Aorta (tissue), 5 donors: ENCODE measurements around the gene MR1. TPM values are rescaled to one million over a fixed set of nuclear protein-coding genes. Genes with fewer than 3 reads are reported as not detected.

Experiments
- ATAC-seq: fragments of 200-7000 bp; cut with Tn5 transposase; one replicate; pipeline ENCODE4 v1.9.1; 2022; ENCODE audit warnings: moderate library complexity; ENCODE audit not compliant: low FRiP score
- DNase-seq, 2 donors: peaks; one replicate each; pipeline ENCODE4 v3.0.0-alpha.2; 2020
- H3K27ac ChIP-seq, 2 donors: one replicate each; pipeline ENCODE4 v1.5.1; 2013; ENCODE audit warnings: low read length in 2 of 2, mild to moderate bottlenecking in 2 of 2, moderate library complexity in 2 of 2, control low read depth in 1 of 2, inconsistent platforms in 1 of 2, low read depth in 1 of 2
- H3K27me3 ChIP-seq, 2 donors: one replicate each; pipeline ENCODE4 v1.6.1; 2013; ENCODE audit warnings: control low read depth in 1 of 2, low read length in 1 of 2, mild to moderate bottlenecking in 1 of 2, moderate library complexity in 1 of 2; ENCODE audit not compliant: insufficient read depth in 2 of 2, control insufficient read depth in 1 of 2
- H3K36me3 ChIP-seq, 2 donors: one replicate each; pipeline ENCODE4 v1.6.1; 2013; ENCODE audit warnings: control low read depth in 1 of 2, low read length in 1 of 2, mild to moderate bottlenecking in 1 of 2; ENCODE audit not compliant: insufficient read depth in 2 of 2, control insufficient read depth in 1 of 2
- H3K4me1 ChIP-seq, 2 donors: one replicate each; pipeline ENCODE4 v1.6.1; 2013; ENCODE audit warnings: low read length in 2 of 2, control low read depth in 1 of 2, mild to moderate bottlenecking in 1 of 2, moderate library complexity in 1 of 2; ENCODE audit not compliant: insufficient read depth in 2 of 2, control insufficient read depth in 1 of 2
- H3K4me3 ChIP-seq, 2 donors: one replicate each; pipeline ENCODE4 v1.5.1; 2013; ENCODE audit warnings: low read length in 2 of 2, control low read depth in 1 of 2, mild to moderate bottlenecking in 1 of 2
- H3K9me3 ChIP-seq: one replicate; pipeline ENCODE4 v1.6.1; 2013; ENCODE audit warnings: mild to moderate bottlenecking, low read length; ENCODE audit not compliant: control insufficient read depth
- WGBS, 2 donors: extraction: QIAGEN DNeasy Blood & Tissue Kit; methylation state at CpG; one replicate each; pipeline ENCODE4 v1.1.7; 2013; 5-methylcytosine and 5-hydroxymethylcytosine counted together
- intact Hi-C, 2 donors: fragments of 100-400 bp; cut with DNase I; formaldehyde crosslinking; loops; one replicate each; pipeline versions ENCODE4 v1.14.2 to v1.15.0; 2022
- polyA plus RNA-seq, 2 donors: library from polyadenylated mRNA; stranded (reverse); fragments of 200-250 nt; gene quantifications; one replicate each; pipeline ENCODE4 v1.2.3, GENCODE V29; 2013
- total RNA-seq, 2 donors: library from RNA; stranded (reverse); fragmentation: NEBNext Ultra II Directional; extraction: Animal tissue kit (Norgen Biotek cat#: 25700); gene quantifications; one replicate each; pipeline ENCODE4 v1.2.1, GENCODE V29; 2021
- donor health status: healthy with polysubstance abuse.
- donor health status: Bipolar disorder and iron deficiency.
- donor health status: DM: no; HTN: no; CAD: no.
- donor health status: DM: no; HTN: no; CAD: no.
- donor health status: DM: yes; HTN: yes; CAD: no.

Gene MR1
- total and polyA plus RNA-seq, 4 donors: 3.8 to 23.9 (median 18.4) TPM

DNA sequence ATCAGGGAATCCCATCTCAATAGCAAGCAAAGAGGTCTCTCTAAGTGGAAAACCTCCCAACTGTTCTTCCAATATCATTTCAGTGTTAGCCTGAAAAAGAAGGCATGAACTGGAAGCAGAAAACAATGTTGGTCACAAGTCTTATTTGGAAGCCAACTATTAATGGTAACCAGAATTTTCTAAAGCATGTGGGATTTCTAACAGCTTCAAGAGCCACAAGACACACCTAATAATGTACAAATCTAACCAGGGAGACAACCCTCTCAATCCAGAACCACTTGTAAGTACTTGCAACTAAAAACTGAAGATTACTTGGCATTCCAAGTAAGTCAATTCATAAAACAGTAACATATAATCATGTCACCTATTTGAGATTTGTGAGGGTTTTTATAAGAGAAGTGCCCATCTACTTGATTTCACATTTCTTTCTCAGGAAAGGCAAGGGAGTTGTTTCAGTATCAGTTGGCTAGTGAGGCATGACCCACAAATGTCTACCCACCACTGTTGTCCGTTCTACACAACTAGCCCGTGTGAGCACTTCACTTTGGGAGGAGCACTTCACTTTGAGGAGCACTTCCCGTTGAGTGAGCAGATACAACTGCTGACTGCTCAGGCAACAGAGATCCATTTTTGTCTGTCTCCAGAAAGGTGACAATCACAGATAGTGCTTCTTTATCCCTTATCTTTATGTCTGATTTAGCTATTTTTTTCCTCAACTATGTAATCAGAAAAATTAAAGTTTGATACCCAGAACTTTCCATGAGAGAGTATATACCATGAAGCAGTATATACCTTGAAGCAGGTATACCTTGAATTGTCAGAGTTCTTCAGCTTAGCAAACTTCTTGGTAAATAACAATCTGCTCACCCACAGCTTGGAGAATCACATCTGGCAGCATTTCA lies 22.2 kb upstream of the MR1 start:
- H3K4me1 ChIP-seq: peaks cover 4 to 5% of the 10 kb centered on the region in 2 donors

GRCh38 chr1:181012203-181012745 lies 21.5 kb upstream of the MR1 start:
- Histone ChIP-seq H3K27me3 (no peaks in the 10 kb centered on the region), H3K4me3 (no peak overlapping the region), H3K36me3 (no peaks in the 10 kb centered on the region), H3K27ac (peak overlapping the region in 1 of 2 donors; percentile 18), H3K4me1 (peaks cover 4 to 5% of the 10 kb centered on the region in 2 donors), H3K9me3 (no peaks in the 10 kb centered on the region)
- intact Hi-C loops: loop anchor here in 1 of 2 donors (10.0 kb wide), 1 partner anchor 57 kb away; no protein-coding TSS in a partner anchor
- no peak for DNase-seq
- WGBS, 2 donors: 97% methylated on average over 4 of the region's 4 CpGs
- ATAC-seq: no peak

More for the DNA sequence above, 22.2 kb upstream of the MR1 start:
- DNase-seq (no peak), ATAC-seq (no peak)
- Histone ChIP-seq H3K27me3 (no peaks in the 10 kb centered on the region), H3K36me3 (no peaks in the 10 kb centered on the region), H3K27ac (peak overlapping the region in 1 of 2 donors; percentile 72), H3K9me3 (no peaks in the 10 kb centered on the region), H3K4me3 (no peak overlapping the region)
- intact Hi-C loops: loop anchor here in 1 of 2 donors (10.0 kb wide), 1 partner anchor 57 kb away; no protein-coding TSS in a partner anchor
- 87 to 88% methylated on average over 3 of the region's 3 CpGs for WGBS, 2 donors

GRCh38 chr1:181013144-181013543 lies 20.6 kb upstream of the MR1 start:
- ATAC-seq (no peak), DNase-seq (no peak)
- 73 to 87% methylated on average over 5 of the region's 5 CpGs for WGBS, 2 donors
- no peak overlapping the region for H3K27ac ChIP-seq
- H3K4me3 ChIP-seq: no peak overlapping the region
- H3K36me3 ChIP-seq: no peaks in the 10 kb centered on the region
- H3K4me1 ChIP-seq: peaks cover 4 to 5% of the 10 kb centered on the region in 2 donors
- intact Hi-C loops: loop anchor here in 1 of 2 donors (10.0 kb wide), 1 partner anchor 58 kb away; no protein-coding TSS in a partner anchor
- H3K9me3 ChIP-seq: no peaks in the 10 kb centered on the region
- H3K27me3 ChIP-seq: no peaks in the 10 kb centered on the region

DNA sequence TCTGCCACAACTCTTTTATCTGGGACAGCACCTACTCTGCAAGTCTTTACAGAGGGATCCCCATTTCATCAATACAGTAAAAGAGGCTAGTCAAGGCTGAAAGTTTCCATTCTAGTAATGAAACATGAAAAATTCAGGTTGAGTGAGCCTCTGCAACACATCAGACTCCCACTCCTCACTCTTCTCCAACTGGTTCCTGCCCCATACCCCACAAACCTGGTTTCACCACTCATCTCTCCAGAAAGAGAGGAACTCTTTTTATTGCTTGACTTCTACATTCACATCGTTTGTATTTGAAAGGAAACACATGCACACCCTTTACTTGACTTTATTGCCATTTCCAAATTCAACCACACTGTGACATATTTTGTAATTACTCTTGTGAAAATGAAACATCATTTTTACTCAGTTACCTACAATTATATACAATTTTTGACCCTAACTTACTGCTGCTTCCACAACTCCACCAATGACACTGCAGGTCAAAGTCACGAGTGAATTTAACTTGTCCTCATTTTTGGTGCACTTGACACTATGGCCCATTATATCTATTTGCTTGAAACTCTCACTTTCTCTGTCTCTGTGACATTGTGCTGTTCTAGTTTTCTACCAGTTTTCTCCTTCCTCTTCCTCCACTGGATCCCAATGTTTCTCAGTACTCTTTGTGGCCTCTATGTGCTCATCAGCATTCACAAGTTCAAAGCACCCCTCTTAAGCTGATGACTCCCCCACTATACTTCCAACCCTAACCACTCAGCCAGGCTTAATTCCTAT lies 19.1 kb upstream of the MR1 start:
- H3K4me3 ChIP-seq: no peak overlapping the region
- H3K9me3 ChIP-seq: no peaks in the 10 kb centered on the region
- ATAC-seq: no peak
- no peak for DNase-seq
- WGBS, 2 donors: 78 to 83% methylated on average over 2 of the region's 2 CpGs
- H3K4me1 ChIP-seq: peaks cover 4 to 5% of the 10 kb centered on the region in 2 donors
- no peak overlapping the region for H3K27ac ChIP-seq
- intact Hi-C loops: loop anchor here in 1 of 2 donors (10.0 kb wide), 1 partner anchor 60 kb away; no protein-coding TSS in a partner anchor
- H3K27me3 ChIP-seq: no peaks in the 10 kb centered on the region
- no peaks in the 10 kb centered on the region for H3K36me3 ChIP-seq

GRCh38 chr1:181015251-181015615 lies 18.6 kb upstream of the MR1 start:
- no peak for DNase-seq
- H3K4me1 ChIP-seq: peaks cover 3 to 5% of the 10 kb centered on the region in 2 donors
- no peak overlapping the region for H3K4me3 ChIP-seq
- no peaks in the 10 kb centered on the region for H3K9me3 ChIP-seq
- no peak overlapping the region for H3K27ac ChIP-seq
- no peaks in the 10 kb centered on the region for H3K27me3 ChIP-seq
- no peaks in the 10 kb centered on the region for H3K36me3 ChIP-seq
- intact Hi-C loops: loop anchor here in 1 of 2 donors (10.0 kb wide), 1 partner anchor 60 kb away; no protein-coding TSS in a partner anchor
- ATAC-seq: no peak

GRCh38 chr1:181016563-181016962 lies 17.2 kb upstream of the MR1 start:
- Histone ChIP-seq H3K4me3 (no peak overlapping the region), H3K27me3 (no peaks in the 10 kb centered on the region), H3K36me3 (no peaks in the 10 kb centered on the region), H3K9me3 (no peaks in the 10 kb centered on the region), H3K27ac (no peak overlapping the region), H3K4me1 (peaks cover 0 to 5% of the 10 kb centered on the region in 2 donors)
- 88 to 89% methylated on average over 8 of the region's 8 CpGs for WGBS, 2 donors
- no peak for DNase-seq
- ATAC-seq: no peak
- intact Hi-C loops: loop anchor here in 1 of 2 donors (10.0 kb wide), 1 partner anchor 62 kb away; no protein-coding TSS in a partner anchor

DNA sequence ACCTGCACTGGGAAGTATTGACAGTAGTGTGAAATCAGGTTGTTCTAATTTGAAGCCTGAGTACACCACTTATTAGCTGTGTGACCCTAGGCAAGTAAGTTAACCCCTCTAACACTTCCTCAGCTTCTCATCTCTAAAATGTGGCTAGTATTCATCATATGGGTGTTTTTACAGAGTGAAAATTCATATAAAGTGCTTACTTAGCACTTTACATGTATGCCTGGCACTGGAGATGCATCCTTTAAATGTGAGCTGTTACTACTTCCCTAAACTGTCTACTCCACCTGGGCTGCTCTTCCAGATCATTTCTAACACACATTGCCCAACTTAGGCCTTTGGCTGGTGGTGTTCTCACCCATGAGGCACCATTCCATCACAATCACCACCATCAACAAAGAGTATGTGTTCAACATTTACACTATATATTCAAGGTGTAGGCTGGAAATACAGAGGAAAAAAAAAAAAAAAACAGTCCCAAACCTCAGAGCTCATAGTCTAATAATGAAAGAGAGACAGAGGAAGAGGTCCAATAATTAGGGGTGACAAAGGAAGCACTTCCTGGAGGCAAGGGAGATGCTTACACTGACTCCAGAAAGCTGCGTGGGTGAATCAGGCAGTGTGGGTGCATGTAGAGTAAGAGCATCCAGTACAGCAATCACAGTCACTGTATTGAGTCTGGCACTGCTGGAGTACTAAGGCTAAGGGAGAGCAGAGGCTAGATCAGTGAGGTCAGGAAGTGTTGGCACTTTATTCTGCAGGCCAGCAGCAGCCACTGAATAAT lies 14.7 kb upstream of the MR1 start:
- 48 to 83% methylated on average over 1 of the region's 1 CpG for WGBS, 2 donors
- Histone ChIP-seq H3K27me3 (no peaks in the 10 kb centered on the region), H3K36me3 (no peaks in the 10 kb centered on the region), H3K4me3 (no peak overlapping the region), H3K27ac (no peak overlapping the region), H3K9me3 (no peaks in the 10 kb centered on the region), H3K4me1 (peaks cover 0 to 2% of the 10 kb centered on the region in 2 donors)
- no peak for ATAC-seq
- intact Hi-C loops: loop anchor here in 1 of 2 donors (10.0 kb wide), 1 partner anchor 64 kb away; no protein-coding TSS in a partner anchor
- DNase-seq: no peak

DNA sequence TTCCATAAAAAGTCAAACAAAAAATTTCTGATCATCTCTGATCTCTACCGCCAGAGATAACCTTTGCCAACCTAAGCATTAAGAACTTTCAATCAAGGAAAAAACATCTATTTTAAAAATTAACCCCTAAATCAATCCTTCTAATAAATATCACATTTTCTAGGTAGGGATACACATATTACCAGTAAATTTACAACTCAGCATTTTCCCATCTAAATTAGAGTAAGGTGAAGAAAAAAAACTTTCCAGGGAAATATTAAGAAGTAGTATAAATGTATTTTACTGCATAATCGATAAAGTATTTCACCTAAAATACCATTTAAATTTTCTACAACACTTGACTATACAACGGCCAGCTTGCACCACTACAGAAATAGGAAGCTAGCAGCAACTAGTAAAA lies 12.6 kb upstream of the MR1 start:
- 17 to 20% methylated on average over 3 of the region's 3 CpGs for WGBS, 2 donors
- no peaks in the 10 kb centered on the region for H3K27me3 ChIP-seq
- H3K36me3 ChIP-seq: no peaks in the 10 kb centered on the region
- intact Hi-C loops: loop anchor here (5.0 kb wide), 3 partner anchors 66 to 121 kb away; partner anchors contain the start of genes IER5 (in 1 of the 2) and KIAA1614 (in 1 of the 2)
- no peaks in the 10 kb centered on the region for H3K9me3 ChIP-seq
- peak overlapping the region; percentile 50 to 76 for H3K4me3 ChIP-seq
- H3K4me1 ChIP-seq: no peaks in the 10 kb centered on the region
- H3K27ac ChIP-seq: no peak overlapping the region
- no peak for ATAC-seq
- DNase-seq: no peak
